ENCODE results near the gene TIGD3. TPM values are rescaled to one million over a fixed set of nuclear protein-coding genes. Genes with fewer than 3 reads are reported as not detected.

TIGD3 gene
- total RNA-seq, 1 donor from 2014 or later, result 1.2 TPM

GRCh38 chr11:65341856-65342255, 12.7 kb upstream of the TIGD3 start:
- peaks cover 22% of the 10 kb centered on the region for H3K36me3 Mint-ChIP-seq

GRCh38 chr11:65351511-65351910, 3.0 kb upstream of the TIGD3 start:
- no peak overlapping the region for H3K4me3 Mint-ChIP-seq
- DNase-seq (ENCODE audit: extremely low spot score, unreplicated experiment), result no peak
- H3K9me3 Mint-ChIP-seq, result no peaks in the 10 kb centered on the region
- H3K36me3 Mint-ChIP-seq, result peaks cover 11% of the 10 kb centered on the region
- H3K4me1 Mint-ChIP-seq (ENCODE audit: unreplicated experiment), result peaks cover 7% of the 10 kb centered on the region
- H3K27me3 Mint-ChIP-seq, result peaks cover 5% of the 10 kb centered on the region
- no peak overlapping the region for H3K27ac Mint-ChIP-seq
- TF ChIP-seq CTCF (conservative IDR thresholded peaks at IDR 0.05), result no peak

More at GRCh38 chr11:65341856-65342255, 12.7 kb upstream of the TIGD3 start:
- Mint-ChIP-seq H3K27ac (no peak overlapping the region), H3K4me3 (no peak overlapping the region), H3K27me3 (no peaks in the 10 kb centered on the region), H3K4me1 (ENCODE audit: unreplicated experiment) (peaks cover 7% of the 10 kb centered on the region), H3K9me3 (no peaks in the 10 kb centered on the region)
- DNase-seq (ENCODE audit: extremely low spot score, unreplicated experiment), result no peak
- no peak for TF ChIP-seq CTCF (conservative IDR thresholded peaks at IDR 0.05)

GRCh38 chr11:65352783-65353182, 1.8 kb upstream of the TIGD3 start:
- H3K9me3 Mint-ChIP-seq, result no peaks in the 10 kb centered on the region
- H3K4me3 Mint-ChIP-seq, result no peak overlapping the region
- peak; percentile 67 for TF ChIP-seq CTCF (conservative IDR thresholded peaks at IDR 0.05)
- peaks cover 9% of the 10 kb centered on the region for H3K4me1 Mint-ChIP-seq (ENCODE audit: unreplicated experiment)
- peaks cover 8% of the 10 kb centered on the region for H3K36me3 Mint-ChIP-seq
- H3K27ac Mint-ChIP-seq, result no peak overlapping the region
- DNase-seq (ENCODE audit: extremely low spot score, unreplicated experiment), result no peak
- peaks cover 17% of the 10 kb centered on the region for H3K27me3 Mint-ChIP-seq

GRCh38 chr11:65353376-65353775, 1.2 kb upstream of the TIGD3 start:
- Mint-ChIP-seq H3K27me3 (peaks cover 23% of the 10 kb centered on the region), H3K4me3 (peak overlapping the region; percentile 87), H3K9me3 (no peaks in the 10 kb centered on the region), H3K36me3 (peaks cover 8% of the 10 kb centered on the region), H3K27ac (peak overlapping the region; percentile 49), H3K4me1 (ENCODE audit: unreplicated experiment) (peaks cover 14% of the 10 kb centered on the region)
- DNase-seq (ENCODE audit: extremely low spot score, unreplicated experiment), result no peak
- no peak for TF ChIP-seq CTCF (conservative IDR thresholded peaks at IDR 0.05)

- peaks cover 14% of the 10 kb centered on the region for H3K4me1 Mint-ChIP-seq (ENCODE audit: unreplicated experiment)
These were observed 669 bp upstream of the TIGD3 start for GRCh38 chr11:65353900-65354264.

More at GRCh38 chr11:65353900-65354264, 669 bp upstream of the TIGD3 start:
- H3K36me3 Mint-ChIP-seq, result peaks cover 4% of the 10 kb centered on the region
- H3K4me3 Mint-ChIP-seq, result peak overlapping the region; percentile 87
- no peaks in the 10 kb centered on the region for H3K9me3 Mint-ChIP-seq
- H3K27me3 Mint-ChIP-seq, result peaks cover 23% of the 10 kb centered on the region
- DNase-seq (ENCODE audit: extremely low spot score, unreplicated experiment), result no peak
- peak overlapping the region; percentile 49 for H3K27ac Mint-ChIP-seq
- no peak for TF ChIP-seq CTCF (conservative IDR thresholded peaks at IDR 0.05)

Measured in type B pancreatic cell (in vitro differentiated cells).